Liver (tissue), 9 donors: ENCODE results near the gene MYCBPAP. TPM values are rescaled to one million over a fixed set of nuclear protein-coding genes. Genes with fewer than 3 reads are reported as not detected.

ENCODE experiments used
- DNase-seq: peaks from one replicate; pipeline ENCODE4 v3.0.0-alpha.2; 2017; ENCODE audit warnings: low spot score
- H3K27ac ChIP-seq, 2 donors: one replicate each; pipeline ENCODE4 v1.7.0; 2013; ENCODE audit warnings: inconsistent platforms in 2 of 2, low read length in 2 of 2, control low read depth in 1 of 2, low read depth in 1 of 2, mild to moderate bottlenecking in 1 of 2
- H3K27me3 ChIP-seq, 4 donors: one replicate each; pipeline versions ENCODE4 v1.6.1 to v1.7.0; 2013; ENCODE audit warnings: low read length in 3 of 4, inconsistent platforms in 1 of 4, mild to moderate bottlenecking in 1 of 4, moderate library complexity in 1 of 4; ENCODE audit not compliant: control insufficient read depth in 4 of 4, insufficient read depth in 4 of 4
- H3K36me3 ChIP-seq, 4 donors: one replicate each; pipeline versions ENCODE4 v1.6.1 to v1.7.0; 2013; ENCODE audit warnings: low read length in 3 of 4, mild to moderate bottlenecking in 3 of 4, low read depth in 1 of 4, moderate library complexity in 1 of 4; ENCODE audit not compliant: control insufficient read depth in 4 of 4, insufficient read depth in 3 of 4
- H3K4me1 ChIP-seq, 4 donors: one replicate each; pipeline versions ENCODE4 v1.6.1 to v1.7.0; 2013; ENCODE audit warnings: low read length in 3 of 4, mild to moderate bottlenecking in 3 of 4, moderate library complexity in 1 of 4; ENCODE audit not compliant: control insufficient read depth in 4 of 4, insufficient read depth in 4 of 4
- H3K4me3 ChIP-seq, 3 donors: one replicate each; pipeline versions ENCODE4 v1.6.1 to v1.7.0; 2013; ENCODE audit warnings: low read length in 3 of 3, control low read depth in 1 of 3, low read depth in 1 of 3, mild to moderate bottlenecking in 1 of 3
- H3K9ac ChIP-seq, 2 donors: one replicate each; pipeline ENCODE4 v1.7.0; 2013; ENCODE audit warnings: low read length in 2 of 2, mild to moderate bottlenecking in 2 of 2, moderate library complexity in 2 of 2, control low read depth in 1 of 2, low read depth in 1 of 2
- H3K9me3 ChIP-seq, 4 donors: one replicate each; pipeline versions ENCODE4 v1.6.1 to v1.7.0; 2013; ENCODE audit warnings: low read length in 3 of 4; ENCODE audit not compliant: control insufficient read depth in 4 of 4
- ATF3 ChIP-seq: IDR thresholded peaks from 2 replicates; pipeline ENCODE4 v1.6.1; 2016; ENCODE audit warnings: antibody characterized with exemption
- FOXA1 ChIP-seq: IDR thresholded peaks from 2 replicates; pipeline ENCODE4 v1.6.1; 2016; ENCODE audit warnings: antibody characterized with exemption
- GABPA ChIP-seq, 2 donors: IDR thresholded peaks in 1 of 2; conservative IDR thresholded peaks in 1 of 2; 2 replicates each; pipeline ENCODE4 v1.6.1; 2016; ENCODE audit warnings: antibody characterized with exemption in 2 of 2, mild to moderate bottlenecking in 1 of 2, moderate library complexity in 1 of 2
- HNF4A ChIP-seq, 2 donors: conservative IDR thresholded peaks; 2 replicates each; pipeline ENCODE4 v1.6.1; 2016; ENCODE audit warnings: antibody characterized with exemption in 2 of 2, mild to moderate bottlenecking in 2 of 2
- HNF4G ChIP-seq: IDR thresholded peaks from 2 replicates; pipeline ENCODE4 v1.6.1; 2016; ENCODE audit warnings: antibody characterized with exemption
- JUND ChIP-seq, 2 donors: IDR thresholded peaks; 2 replicates each; pipeline ENCODE4 v1.6.1; 2016; ENCODE audit warnings: antibody characterized with exemption in 2 of 2
- MAX ChIP-seq: IDR thresholded peaks from 2 replicates; pipeline ENCODE4 v1.6.1; 2016; ENCODE audit warnings: antibody characterized with exemption
- RAD21 ChIP-seq, 2 donors: IDR thresholded peaks; 2 replicates each; pipeline ENCODE4 v1.6.1; 2016; ENCODE audit warnings: antibody characterized with exemption in 2 of 2, mild to moderate bottlenecking in 2 of 2
- RXRA ChIP-seq, 2 donors: IDR thresholded peaks; 2 replicates each; pipeline ENCODE4 v1.6.1; 2017 to 2018; ENCODE audit warnings: antibody characterized with exemption in 2 of 2, mild to moderate bottlenecking in 1 of 2
- SP1 ChIP-seq: IDR thresholded peaks from 2 replicates; pipeline ENCODE4 v1.6.1; 2018; ENCODE audit warnings: antibody characterized with exemption, mild to moderate bottlenecking
- TAF1 ChIP-seq: conservative IDR thresholded peaks from 2 replicates; pipeline ENCODE4 v1.6.1; 2016; ENCODE audit warnings: antibody characterized with exemption, mild to moderate bottlenecking
- YY1 ChIP-seq: IDR thresholded peaks from 2 replicates; pipeline ENCODE4 v1.6.1; 2016; ENCODE audit warnings: antibody characterized with exemption, mild to moderate bottlenecking
- WGBS: extraction: QIAGEN DNeasy Blood & Tissue Kit; methylation state at CpG from one replicate; pipeline ENCODE4 v1.1.7; 2013; 5-methylcytosine and 5-hydroxymethylcytosine counted together
- polyA plus RNA-seq, 2 donors: library from polyadenylated mRNA; stranded (reverse) in 1 of 2; unstranded in 1 of 2; fragments of 200-250 nt in 1 of 2; fragments of >200 nt in 1 of 2; fragmentation: Nextera tagmentation in 1 of 2; extraction: Ambion mirVana in 1 of 2; gene quantifications; one replicate each; pipeline versions ENCODE4 v1.2.1 to v1.2.3, GENCODE V29; 2013 to 2015
- total RNA-seq, 2 donors: library from RNA; depleted of rRNA; stranded (reverse); fragments of >200 nt; gene quantifications; one replicate each; pipeline ENCODE4 v1.2.3, GENCODE V29; 2014
- TF ChIP-seq, protein P1 (sequence below): fragments of 150-350 bp; IDR thresholded peaks from 2 replicates; pipeline ENCODE4 v1.5.1; 2017; ENCODE audit warnings: improper control_type of control experiment, low read depth, low read length; ENCODE audit not compliant: missing input control
- TF ChIP-seq, protein P2 (sequence below): IDR thresholded peaks from 2 replicates; pipeline ENCODE4 v1.6.1; 2016; ENCODE audit warnings: antibody characterized with exemption, mild to moderate bottlenecking
- TF ChIP-seq, protein P3 (sequence below): IDR thresholded peaks from 2 replicates; pipeline ENCODE4 v1.6.1; 2016; ENCODE audit warnings: antibody characterized with exemption
- donor health status: healthy.
- donor health status: healthy.
- donor health status: healthy.
- donor health status: healthy.
- donor health status: healthy.

The MYCBPAP gene
- total and polyA plus RNA-seq, 4 donors: 0.23 to 0.25 TPM; not detected in 2

DNA sequence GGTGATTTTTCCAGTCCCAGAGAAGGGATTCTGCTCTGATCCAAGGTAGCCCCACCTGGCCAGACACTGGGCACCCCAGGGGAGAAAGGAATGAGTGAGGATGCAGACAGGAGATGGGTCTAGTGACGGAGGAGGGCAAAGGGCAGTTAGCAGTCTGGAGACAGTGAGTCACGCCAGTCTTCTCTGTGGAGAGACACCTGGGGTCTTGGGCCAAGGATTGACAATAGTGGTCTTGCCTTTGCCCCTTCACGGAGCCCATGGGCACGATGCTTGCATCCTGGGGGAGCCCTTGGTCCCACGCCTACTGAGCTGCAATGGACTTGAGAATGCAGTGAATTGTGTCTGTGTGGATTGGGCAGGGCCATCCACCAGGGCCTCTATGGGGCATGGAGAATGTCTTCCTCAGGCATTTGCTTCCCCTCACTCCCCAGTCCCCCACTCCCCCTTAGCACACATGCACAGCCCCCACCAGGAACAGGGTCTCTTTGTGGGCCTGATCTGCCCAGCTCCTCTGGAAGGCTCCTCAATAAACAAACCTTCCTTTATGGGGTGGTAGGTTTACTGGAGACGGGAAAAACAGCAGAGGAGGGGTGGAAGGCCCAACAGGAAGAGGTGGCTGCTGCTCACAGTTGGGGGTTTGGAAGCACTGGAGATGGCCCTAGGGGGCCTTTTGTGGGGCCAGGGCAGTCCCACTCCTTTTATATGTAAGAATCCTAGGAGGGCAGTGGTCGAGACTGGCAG is 41.0 kb upstream of the MYCBPAP start:
- no peak for DNase-seq
- Histone ChIP-seq H3K36me3 (peaks cover 0 to 7% (median 0%) of the 10 kb centered on the region in 4 donors), H3K4me3 (no peak overlapping the region), H3K27me3 (no peaks in the 10 kb centered on the region), H3K9me3 (no peaks in the 10 kb centered on the region), H3K9ac (no peak overlapping the region), H3K4me1 (peaks cover 26 to 83% (median 62%) of the 10 kb centered on the region in 4 donors), H3K27ac (peak overlapping the region; percentile 57 to 77)
- WGBS: 89% methylated on average over 7 of the region's 7 CpGs
- TF ChIP-seq HNF4G (no peak), RXRA (IDR thresholded peaks at IDR 0.05) (no peak), YY1 (no peak), GABPA (IDR thresholded peaks at IDR 0.05 in 1 of 2, conservative IDR thresholded peaks at IDR 0.05 in 1 of 2) (no peak), TAF1 (no peak), HNF4A (conservative IDR thresholded peaks at IDR 0.05) (no peak), RAD21 (IDR thresholded peaks at IDR 0.05) (no peak), JUND (IDR thresholded peaks at IDR 0.05) (no peak), SP1 (no peak), ATF3 (no peak), FOXA1 (no peak)
- TF ChIP-seq, protein P1, sequence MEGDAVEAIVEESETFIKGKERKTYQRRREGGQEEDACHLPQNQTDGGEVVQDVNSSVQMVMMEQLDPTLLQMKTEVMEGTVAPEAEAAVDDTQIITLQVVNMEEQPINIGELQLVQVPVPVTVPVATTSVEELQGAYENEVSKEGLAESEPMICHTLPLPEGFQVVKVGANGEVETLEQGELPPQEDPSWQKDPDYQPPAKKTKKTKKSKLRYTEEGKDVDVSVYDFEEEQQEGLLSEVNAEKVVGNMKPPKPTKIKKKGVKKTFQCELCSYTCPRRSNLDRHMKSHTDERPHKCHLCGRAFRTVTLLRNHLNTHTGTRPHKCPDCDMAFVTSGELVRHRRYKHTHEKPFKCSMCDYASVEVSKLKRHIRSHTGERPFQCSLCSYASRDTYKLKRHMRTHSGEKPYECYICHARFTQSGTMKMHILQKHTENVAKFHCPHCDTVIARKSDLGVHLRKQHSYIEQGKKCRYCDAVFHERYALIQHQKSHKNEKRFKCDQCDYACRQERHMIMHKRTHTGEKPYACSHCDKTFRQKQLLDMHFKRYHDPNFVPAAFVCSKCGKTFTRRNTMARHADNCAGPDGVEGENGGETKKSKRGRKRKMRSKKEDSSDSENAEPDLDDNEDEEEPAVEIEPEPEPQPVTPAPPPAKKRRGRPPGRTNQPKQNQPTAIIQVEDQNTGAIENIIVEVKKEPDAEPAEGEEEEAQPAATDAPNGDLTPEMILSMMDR: no peak
- TF ChIP-seq, protein P2, sequence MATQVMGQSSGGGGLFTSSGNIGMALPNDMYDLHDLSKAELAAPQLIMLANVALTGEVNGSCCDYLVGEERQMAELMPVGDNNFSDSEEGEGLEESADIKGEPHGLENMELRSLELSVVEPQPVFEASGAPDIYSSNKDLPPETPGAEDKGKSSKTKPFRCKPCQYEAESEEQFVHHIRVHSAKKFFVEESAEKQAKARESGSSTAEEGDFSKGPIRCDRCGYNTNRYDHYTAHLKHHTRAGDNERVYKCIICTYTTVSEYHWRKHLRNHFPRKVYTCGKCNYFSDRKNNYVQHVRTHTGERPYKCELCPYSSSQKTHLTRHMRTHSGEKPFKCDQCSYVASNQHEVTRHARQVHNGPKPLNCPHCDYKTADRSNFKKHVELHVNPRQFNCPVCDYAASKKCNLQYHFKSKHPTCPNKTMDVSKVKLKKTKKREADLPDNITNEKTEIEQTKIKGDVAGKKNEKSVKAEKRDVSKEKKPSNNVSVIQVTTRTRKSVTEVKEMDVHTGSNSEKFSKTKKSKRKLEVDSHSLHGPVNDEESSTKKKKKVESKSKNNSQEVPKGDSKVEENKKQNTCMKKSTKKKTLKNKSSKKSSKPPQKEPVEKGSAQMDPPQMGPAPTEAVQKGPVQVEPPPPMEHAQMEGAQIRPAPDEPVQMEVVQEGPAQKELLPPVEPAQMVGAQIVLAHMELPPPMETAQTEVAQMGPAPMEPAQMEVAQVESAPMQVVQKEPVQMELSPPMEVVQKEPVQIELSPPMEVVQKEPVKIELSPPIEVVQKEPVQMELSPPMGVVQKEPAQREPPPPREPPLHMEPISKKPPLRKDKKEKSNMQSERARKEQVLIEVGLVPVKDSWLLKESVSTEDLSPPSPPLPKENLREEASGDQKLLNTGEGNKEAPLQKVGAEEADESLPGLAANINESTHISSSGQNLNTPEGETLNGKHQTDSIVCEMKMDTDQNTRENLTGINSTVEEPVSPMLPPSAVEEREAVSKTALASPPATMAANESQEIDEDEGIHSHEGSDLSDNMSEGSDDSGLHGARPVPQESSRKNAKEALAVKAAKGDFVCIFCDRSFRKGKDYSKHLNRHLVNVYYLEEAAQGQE: no peak
- TF ChIP-seq, protein P3, sequence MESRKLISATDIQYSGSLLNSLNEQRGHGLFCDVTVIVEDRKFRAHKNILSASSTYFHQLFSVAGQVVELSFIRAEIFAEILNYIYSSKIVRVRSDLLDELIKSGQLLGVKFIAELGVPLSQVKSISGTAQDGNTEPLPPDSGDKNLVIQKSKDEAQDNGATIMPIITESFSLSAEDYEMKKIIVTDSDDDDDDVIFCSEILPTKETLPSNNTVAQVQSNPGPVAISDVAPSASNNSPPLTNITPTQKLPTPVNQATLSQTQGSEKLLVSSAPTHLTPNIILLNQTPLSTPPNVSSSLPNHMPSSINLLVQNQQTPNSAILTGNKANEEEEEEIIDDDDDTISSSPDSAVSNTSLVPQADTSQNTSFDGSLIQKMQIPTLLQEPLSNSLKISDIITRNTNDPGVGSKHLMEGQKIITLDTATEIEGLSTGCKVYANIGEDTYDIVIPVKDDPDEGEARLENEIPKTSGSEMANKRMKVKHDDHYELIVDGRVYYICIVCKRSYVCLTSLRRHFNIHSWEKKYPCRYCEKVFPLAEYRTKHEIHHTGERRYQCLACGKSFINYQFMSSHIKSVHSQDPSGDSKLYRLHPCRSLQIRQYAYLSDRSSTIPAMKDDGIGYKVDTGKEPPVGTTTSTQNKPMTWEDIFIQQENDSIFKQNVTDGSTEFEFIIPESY: no peak

GRCh38 chr17:50467855-50468303 is 40.4 kb upstream of the MYCBPAP start:
- H3K9ac ChIP-seq: no peak overlapping the region
- H3K9me3 ChIP-seq: no peaks in the 10 kb centered on the region
- H3K4me1 ChIP-seq: peaks cover 25 to 81% (median 60%) of the 10 kb centered on the region in 4 donors
- peaks cover 0 to 11% (median 0%) of the 10 kb centered on the region in 4 donors for H3K36me3 ChIP-seq
- 73% methylated on average over 13 of the region's 13 CpGs for WGBS
- H3K27ac ChIP-seq: no peak overlapping the region
- TF ChIP-seq MAX (no peak), YY1 (no peak)
- DNase-seq: no peak
- no peaks in the 10 kb centered on the region for H3K27me3 ChIP-seq
- no peak overlapping the region for H3K4me3 ChIP-seq
